Cardiac fibroblast (primary cell): ENCODE data around the gene VWDE.

Experiments
- DNase-seq, 2 donors: peaks; one replicate each; pipeline versions ENCODE4 v3.0.0 to v3.0.0-alpha.2; 2010; ENCODE audit warnings: low read depth in 2 of 2
- H3K4me3 ChIP-seq, 2 donors: replicated peaks in 1 of 2; 1 replicate in 1 of 2; 2 replicates in 1 of 2; pipeline ENCODE4 v1.5.1; 2011; ENCODE audit warnings: low read depth in 2 of 2, low read length in 2 of 2, mild to moderate bottlenecking in 2 of 2, moderate library complexity in 1 of 2
- TF ChIP-seq, protein P1 (sequence below): IDR thresholded peaks from one replicate; pipeline ENCODE4 v1.5.1; 2011; ENCODE audit warnings: low read depth, mild to moderate bottlenecking, low read length, inconsistent platforms

The VWDE gene

GRCh38 chr7:12328888-12329770, 74.5 kb downstream of the VWDE start:
- no peak for DNase-seq
- TF ChIP-seq, protein P1, sequence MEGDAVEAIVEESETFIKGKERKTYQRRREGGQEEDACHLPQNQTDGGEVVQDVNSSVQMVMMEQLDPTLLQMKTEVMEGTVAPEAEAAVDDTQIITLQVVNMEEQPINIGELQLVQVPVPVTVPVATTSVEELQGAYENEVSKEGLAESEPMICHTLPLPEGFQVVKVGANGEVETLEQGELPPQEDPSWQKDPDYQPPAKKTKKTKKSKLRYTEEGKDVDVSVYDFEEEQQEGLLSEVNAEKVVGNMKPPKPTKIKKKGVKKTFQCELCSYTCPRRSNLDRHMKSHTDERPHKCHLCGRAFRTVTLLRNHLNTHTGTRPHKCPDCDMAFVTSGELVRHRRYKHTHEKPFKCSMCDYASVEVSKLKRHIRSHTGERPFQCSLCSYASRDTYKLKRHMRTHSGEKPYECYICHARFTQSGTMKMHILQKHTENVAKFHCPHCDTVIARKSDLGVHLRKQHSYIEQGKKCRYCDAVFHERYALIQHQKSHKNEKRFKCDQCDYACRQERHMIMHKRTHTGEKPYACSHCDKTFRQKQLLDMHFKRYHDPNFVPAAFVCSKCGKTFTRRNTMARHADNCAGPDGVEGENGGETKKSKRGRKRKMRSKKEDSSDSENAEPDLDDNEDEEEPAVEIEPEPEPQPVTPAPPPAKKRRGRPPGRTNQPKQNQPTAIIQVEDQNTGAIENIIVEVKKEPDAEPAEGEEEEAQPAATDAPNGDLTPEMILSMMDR, result no peak
- no peak overlapping the region for H3K4me3 ChIP-seq

DNA sequence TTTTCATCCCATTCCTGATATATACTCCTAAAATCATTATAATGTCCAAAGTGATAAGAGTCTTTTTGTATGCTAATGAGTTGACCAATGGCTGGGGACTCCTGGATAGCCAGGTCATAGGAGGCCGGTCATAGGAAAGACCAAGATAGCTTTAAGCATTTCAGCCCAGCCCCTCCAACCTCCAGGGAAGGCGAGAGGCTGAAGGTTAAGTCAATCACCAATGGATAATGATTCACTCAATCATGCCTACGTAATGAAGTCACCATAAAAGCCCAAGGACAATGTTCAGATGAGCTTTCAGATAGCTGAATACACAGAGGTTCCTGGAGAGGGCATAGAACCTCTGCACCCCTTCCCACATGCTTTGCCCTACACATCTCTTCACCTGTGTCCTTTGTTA, 75.7 kb downstream of the VWDE start:
- TF ChIP-seq, protein P1, result no peak
- no peak for DNase-seq
- H3K4me3 ChIP-seq, result no peak overlapping the region

DNA sequence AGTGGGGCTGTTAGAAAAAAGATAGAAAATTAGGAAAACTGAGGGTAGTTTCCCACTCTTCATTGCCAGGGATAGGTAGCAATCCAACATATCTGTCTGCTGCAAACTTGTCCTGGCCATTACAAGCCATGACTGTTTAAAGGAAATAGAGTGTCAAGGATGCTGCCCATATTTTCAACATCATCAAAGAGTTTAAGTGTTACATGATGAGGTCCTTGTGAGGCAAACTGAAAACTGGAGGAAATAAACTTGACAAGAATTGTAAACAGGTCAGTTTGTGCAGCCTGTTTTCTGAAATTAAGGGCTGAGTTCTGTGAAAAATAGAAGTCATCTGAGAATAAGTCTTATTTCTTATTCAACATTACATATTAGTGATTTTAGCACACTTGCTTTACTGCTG, 78.0 kb downstream of the VWDE start:
- DNase-seq, result no peak
- H3K4me3 ChIP-seq, result no peak overlapping the region
- TF ChIP-seq, protein P1, result no peak

DNA sequence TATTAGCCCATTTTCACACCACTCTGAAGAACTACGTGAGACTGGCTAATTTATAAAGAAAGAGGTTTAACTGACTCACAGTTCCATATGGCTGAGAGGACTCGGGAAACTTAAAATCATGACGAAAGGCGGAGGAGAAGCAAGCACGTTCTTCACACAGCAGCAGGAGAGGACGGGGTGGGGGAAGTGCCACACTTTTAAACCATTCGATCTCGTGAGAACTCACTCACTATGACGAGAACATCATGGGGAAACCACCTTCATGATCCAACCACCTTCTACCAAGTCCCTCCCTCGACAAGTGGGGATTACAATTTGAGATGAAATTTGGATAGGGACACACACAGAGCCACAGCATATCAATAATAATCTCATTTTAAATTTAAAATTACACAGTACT, 80.2 kb downstream of the VWDE start:
- no peak for DNase-seq
- TF ChIP-seq, protein P1, result no peak
- H3K4me3 ChIP-seq, result no peak overlapping the region

DNA sequence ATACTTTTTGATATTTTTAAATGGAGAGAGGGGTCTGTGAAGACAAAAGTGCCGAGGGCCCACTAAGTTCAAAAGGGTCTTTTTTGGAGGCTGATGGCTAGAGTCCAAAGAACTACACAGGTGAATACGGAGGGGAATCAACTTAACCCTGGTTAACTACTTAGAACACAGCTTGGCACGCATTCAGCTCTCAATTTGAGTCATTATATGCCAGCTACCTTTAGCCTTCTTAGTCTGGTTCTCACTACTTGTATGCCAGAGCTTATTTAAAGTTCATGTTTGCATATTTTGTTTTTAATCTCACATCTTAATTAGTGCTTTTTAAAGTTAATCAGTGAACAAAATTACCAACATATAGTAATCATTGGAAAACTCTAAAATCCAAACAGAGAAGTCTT, 80.8 kb downstream of the VWDE start:
- no peak overlapping the region for H3K4me3 ChIP-seq
- TF ChIP-seq, protein P1, result no peak
- DNase-seq, result no peak

DNA sequence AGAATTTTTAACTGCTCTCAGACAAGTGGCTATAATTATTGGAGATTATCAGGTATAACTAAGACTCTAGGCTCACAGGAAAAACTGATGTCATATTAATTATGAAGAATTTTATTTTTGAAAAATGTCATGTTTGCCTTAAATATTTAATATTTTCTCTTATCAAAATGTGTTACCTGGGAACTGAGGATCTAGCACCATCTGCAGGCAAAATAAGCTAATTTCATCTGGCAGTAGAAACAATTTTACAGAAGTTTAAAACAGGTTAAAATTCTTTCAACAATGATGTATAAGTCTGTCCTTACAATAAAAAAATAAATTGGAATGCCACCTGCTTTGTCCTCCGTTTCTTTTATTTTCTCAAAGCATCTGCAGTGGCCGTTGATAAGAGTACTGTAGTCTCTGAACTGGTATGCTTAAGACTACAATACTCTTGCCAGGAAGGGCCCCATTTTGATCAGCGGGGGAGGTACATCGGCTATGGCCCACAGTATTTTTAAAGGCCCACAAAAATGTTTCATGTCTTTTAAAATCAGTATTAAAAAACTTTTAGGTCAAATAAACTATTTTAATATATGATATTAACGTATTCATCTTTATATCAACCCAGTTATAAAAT, 81.3 kb downstream of the VWDE start:
- TF ChIP-seq, protein P1, result peak; percentile 56
- no peak overlapping the region for H3K4me3 ChIP-seq
- peak; percentile 44 to 62 for DNase-seq
